Forelimb muscle (tissue), 1 donor: ENCODE results near the gene PTDSS2. TPM values are rescaled to one million over a fixed set of nuclear protein-coding genes. Genes with fewer than 3 reads are reported as not detected.
"Not testable (repeated sequence)": the region's sequence is repeated elsewhere in the genome, so short reads cannot be mapped to it uniquely, and the experiment has no call there.

Experiments
- DNase-seq: peaks from one replicate; pipeline ENCODE4 v3.0.0-alpha.2; 2013; ENCODE audit warnings: low read depth
- polyA plus RNA-seq: library from polyadenylated mRNA; unstranded; fragments of 120-200 nt; gene quantifications from one replicate; pipeline ENCODE4 v1.2.1, GENCODE V29; 2013; ENCODE audit not compliant: insufficient read length

The PTDSS2 gene
- polyA plus RNA-seq, 1 donor: 33.3 TPM

- DNase-seq: no peak
Observed at GRCh38 chr11:504994-505344, 54.9 kb downstream of the PTDSS2 start.

- DNase-seq: peak; percentile 88
Observed at GRCh38 chr11:506238-506994, 56.3 kb downstream of the PTDSS2 start.

GRCh38 chr11:506995-507726, 57.1 kb downstream of the PTDSS2 start, which contains the start of gene RNH1:
Gene RNH1, minus strand, starts transcription at chr11:507242. Its CDS starts 5,080 bp downstream, at chr11:502162.
- peak; percentile 36 for DNase-seq

GRCh38 chr11:507727-508515, 57.8 kb downstream of the PTDSS2 start:
- DNase-seq: no peak

- DNase-seq: no peak
Observed at GRCh38 chr11:508956-509355, 58.9 kb downstream of the PTDSS2 start.

- no peak for DNase-seq
Observed at GRCh38 chr11:512761-513595, 62.9 kb downstream of the PTDSS2 start.

GRCh38 chr11:514606-515005, 64.5 kb downstream of the PTDSS2 start:
- DNase-seq: no peak

GRCh38 chr11:515131-515530, 65.1 kb downstream of the PTDSS2 start:
- DNase-seq: no peak

- DNase-seq: no peak
Observed at GRCh38 chr11:516400-516799, 66.3 kb downstream of the PTDSS2 start.

- not testable (repeated sequence) for DNase-seq
Observed at GRCh38 chr11:516918-517685, 67.0 kb downstream of the PTDSS2 start.

- DNase-seq: peak; percentile 46
Observed at GRCh38 chr11:518463-519202, 68.6 kb downstream of the PTDSS2 start.

- no peak for DNase-seq
Observed at GRCh38 chr11:520428-521176, 70.5 kb downstream of the PTDSS2 start.

- no peak for DNase-seq
Observed at GRCh38 chr11:521177-521688, 71.2 kb downstream of the PTDSS2 start.

GRCh38 chr11:526192-526591, 76.1 kb downstream of the PTDSS2 start:
- no peak for DNase-seq

GRCh38 chr11:528166-528814, 78.2 kb downstream of the PTDSS2 start:
- no peak for DNase-seq

- no peak for DNase-seq
Observed at GRCh38 chr11:528815-529727, 79.0 kb downstream of the PTDSS2 start.

- no peak for DNase-seq
Observed at GRCh38 chr11:529728-530411, 79.8 kb downstream of the PTDSS2 start.
